GM06990 (cell line): ENCODE data around the gene SYT6.

Experiments
- DNase-seq: peaks from one replicate; pipeline ENCODE4 v3.0.0-alpha.2; 2011; ENCODE audit not compliant: insufficient read length; ENCODE audit errors: extremely low read depth
- H3K27me3 ChIP-seq: replicated peaks from 2 replicates; pipeline ENCODE4 v1.6.0; 2011; ENCODE audit warnings: low read length; ENCODE audit not compliant: control insufficient read depth, insufficient read depth
- H3K36me3 ChIP-seq: 2 replicates; pipeline ENCODE4 v1.5.1; 2011; ENCODE audit warnings: low read length; ENCODE audit not compliant: control insufficient read depth, insufficient read depth
- H3K4me3 ChIP-seq: replicated peaks from 2 replicates; pipeline ENCODE4 v1.5.1; 2011; ENCODE audit warnings: low read depth, mild to moderate bottlenecking, control low read depth, low read length
- CTCF ChIP-seq: IDR thresholded peaks from 2 replicates; pipeline ENCODE4 v1.5.1; 2011; ENCODE audit warnings: low read length, control low read depth, mild to moderate bottlenecking, inconsistent platforms; ENCODE audit not compliant: insufficient read depth, poor library complexity, severe bottlenecking

The SYT6 gene

GRCh38 chr1:114152508-114153260 lies 985 bp downstream of the SYT6 start:
- no peak for TF ChIP-seq CTCF
- Histone ChIP-seq H3K36me3 (no peaks in the 10 kb centered on the region), H3K4me3 (no peak overlapping the region), H3K27me3 (peaks cover 3% of the 10 kb centered on the region)
- DNase-seq = no peak

- Histone ChIP-seq H3K27me3 (peaks cover 3% of the 10 kb centered on the region), H3K36me3 (no peaks in the 10 kb centered on the region), H3K4me3 (no peak overlapping the region)
- no peak for TF ChIP-seq CTCF
- no peak for DNase-seq
These were observed 1.6 kb downstream of the SYT6 start for GRCh38 chr1:114152089-114152507.

- no peak for DNase-seq
- H3K4me3 ChIP-seq = no peak overlapping the region
- TF ChIP-seq CTCF = no peak
- peaks cover 1% of the 10 kb centered on the region for H3K27me3 ChIP-seq
- H3K36me3 ChIP-seq = no peaks in the 10 kb centered on the region
These were observed 3.7 kb downstream of the SYT6 start for GRCh38 chr1:114150016-114150415.

GRCh38 chr1:114149211-114149610 lies 4.5 kb downstream of the SYT6 start:
- no peaks in the 10 kb centered on the region; the same call in 1 of the 2 replicates for H3K27me3 ChIP-seq

GRCh38 chr1:114145504-114146151 lies 8.0 kb downstream of the SYT6 start:
- Histone ChIP-seq H3K36me3 (no peaks in the 10 kb centered on the region), H3K27me3 (no peaks in the 10 kb centered on the region; the same call in 1 of the 2 replicates), H3K4me3 (no peak overlapping the region)
- no peak for TF ChIP-seq CTCF
- DNase-seq = no peak

More at GRCh38 chr1:114149211-114149610, 4.5 kb downstream of the SYT6 start:
- TF ChIP-seq CTCF = no peak
- no peak for DNase-seq
- Histone ChIP-seq H3K4me3 (no peak overlapping the region), H3K36me3 (no peaks in the 10 kb centered on the region)

- Histone ChIP-seq H3K36me3 (no peaks in the 10 kb centered on the region), H3K27me3 (no peaks in the 10 kb centered on the region), H3K4me3 (no peak overlapping the region)
- no peak for DNase-seq
- no peak for TF ChIP-seq CTCF
These were observed 9.7 kb downstream of the SYT6 start for GRCh38 chr1:114144016-114144415.
